ENCODE results near the gene PITPNM1.

DNA sequence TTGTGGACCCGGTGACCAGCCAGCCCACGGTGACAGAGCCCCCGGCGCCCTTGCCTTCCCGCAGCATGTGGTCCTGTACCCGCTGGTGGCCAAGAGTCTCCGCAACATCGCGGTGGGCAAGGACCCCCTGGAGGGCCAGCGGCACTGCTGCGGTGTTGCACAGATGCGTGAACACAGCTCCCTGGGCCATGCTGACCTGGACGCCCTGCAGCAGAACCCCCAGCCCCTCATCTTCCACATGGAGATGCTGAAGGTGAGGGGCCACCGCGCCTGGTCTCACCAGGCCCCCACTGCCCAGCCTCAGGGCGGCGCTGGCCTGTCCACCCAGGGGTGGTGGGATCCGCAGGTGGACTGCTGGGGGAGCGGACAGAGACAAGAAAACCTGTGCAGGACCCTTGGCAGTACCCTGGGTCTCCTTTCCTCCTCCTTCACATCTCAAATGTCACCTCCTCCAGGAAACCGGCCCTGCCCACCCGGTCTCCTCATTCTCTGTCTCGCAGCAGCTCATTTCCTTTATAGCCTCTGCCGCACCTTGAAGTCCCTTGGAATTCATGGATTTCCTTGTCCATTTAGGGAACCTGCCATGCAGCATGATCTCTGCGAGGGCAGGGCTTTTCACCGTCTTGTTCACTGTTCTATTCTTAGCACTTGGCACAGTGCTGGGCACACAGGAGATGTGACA lies 15.8 kb downstream of the PITPNM1 start:
- TF ChIP-seq POLR2A (IDR thresholded peaks at IDR 0.05) (no peak), CTCF (IDR thresholded peaks at IDR 0.05) (no peak)

Measured in adrenal gland (tissue), 5 donors.